Measurements from ENCODE around the gene CHRNA3. TPM values are rescaled to one million over a fixed set of nuclear protein-coding genes. Genes with fewer than 3 reads are reported as not detected.

Gene CHRNA3
- 171 and 197 TPM in 2 replicates for polyA plus RNA-seq (2014; cell fraction: cytosol; rRNA removed)
- 241 and 272 TPM in 2 replicates for polyA plus RNA-seq (2014; cell fraction: nucleus; rRNA removed)

DNA sequence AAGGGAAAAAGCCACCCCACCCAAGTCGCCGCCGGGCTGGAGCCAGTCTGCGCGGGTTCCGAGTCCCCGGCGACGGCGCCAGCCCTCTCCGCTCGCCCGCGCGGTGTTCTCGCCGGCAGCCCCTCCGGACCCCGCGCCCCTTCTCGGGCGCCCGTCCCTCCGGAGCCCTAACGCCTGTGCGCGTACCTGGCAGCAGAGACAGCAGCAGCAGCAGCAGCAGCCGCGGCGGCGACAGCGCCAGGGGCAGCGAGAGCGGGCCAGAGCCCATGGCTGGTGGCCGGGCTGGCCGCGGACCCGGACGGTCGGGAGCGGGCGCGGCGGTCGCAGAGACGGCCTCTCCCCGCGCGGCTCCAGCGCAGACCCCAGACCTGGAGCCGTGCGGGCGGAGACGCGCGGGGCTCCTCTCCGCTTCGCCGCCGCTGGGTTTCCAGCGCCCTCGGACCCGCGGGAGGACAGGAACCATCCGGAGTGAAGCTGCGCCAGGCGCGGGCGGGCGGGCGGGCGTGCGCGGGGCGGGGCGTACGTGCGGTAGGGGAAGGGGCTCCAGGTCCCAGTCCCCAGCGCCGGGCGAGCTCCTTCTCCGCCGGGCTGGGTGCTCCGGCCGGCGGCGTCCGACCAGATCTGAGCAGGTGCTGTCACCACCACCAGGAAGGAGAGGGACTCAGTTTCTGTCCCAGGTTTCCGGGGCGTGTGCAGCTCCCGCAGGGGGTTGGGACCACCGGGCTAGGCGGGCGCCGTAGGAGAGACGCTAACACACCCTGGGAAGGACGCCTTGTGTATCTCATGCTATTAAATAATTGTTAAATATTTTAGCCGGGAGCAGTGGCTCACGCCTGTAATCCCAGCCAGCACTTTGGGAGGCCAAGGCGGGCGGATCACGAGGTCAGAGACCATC is at the start of gene CHRNA3:
Gene CHRNA3, minus strand, starts transcription at position 470 of the 895 bp plus-strand sequence. Its CDS starts 202 bp downstream, at position 268.
- peak; percentile 66 for DNase-seq (ENCODE audit: low spot score)

GRCh38 chr15:78668987-78669386 is 48.2 kb upstream of the CHRNA3 start:
- peak; percentile 51 for DNase-seq (ENCODE audit: low spot score)

DNA sequence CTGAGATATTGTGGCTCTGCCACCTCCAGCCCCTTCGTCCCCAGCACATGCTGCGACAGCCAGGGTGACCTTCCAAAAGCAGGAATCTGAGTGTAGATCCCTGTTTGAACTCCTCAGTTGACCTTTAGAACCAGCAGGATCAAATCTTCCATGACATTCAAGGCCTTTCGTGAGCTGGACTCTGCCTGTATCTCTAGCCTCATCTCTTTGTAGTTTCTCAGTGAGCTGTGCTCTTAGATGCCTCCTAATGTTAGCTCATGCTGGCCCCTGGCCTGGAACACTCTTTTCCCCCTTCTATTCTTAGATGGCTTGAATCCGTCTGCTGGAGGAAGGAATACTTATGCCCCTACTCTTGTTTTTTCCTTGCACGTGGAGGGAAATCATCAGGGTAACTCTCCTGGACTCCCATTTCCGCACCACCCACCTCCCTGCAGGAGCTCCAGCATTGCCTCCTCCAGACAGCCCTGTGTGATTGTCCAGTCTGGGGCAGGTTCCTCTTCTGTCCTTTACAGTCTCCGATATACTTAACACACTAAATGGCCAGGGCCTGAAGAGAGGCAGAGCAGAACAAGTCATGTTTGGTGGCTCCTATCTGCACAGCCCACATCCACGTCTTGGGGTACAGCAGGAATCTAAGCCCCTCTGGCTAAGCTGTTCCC is 46.9 kb upstream of the CHRNA3 start:
- no peak for DNase-seq (ENCODE audit: low spot score)

DNA sequence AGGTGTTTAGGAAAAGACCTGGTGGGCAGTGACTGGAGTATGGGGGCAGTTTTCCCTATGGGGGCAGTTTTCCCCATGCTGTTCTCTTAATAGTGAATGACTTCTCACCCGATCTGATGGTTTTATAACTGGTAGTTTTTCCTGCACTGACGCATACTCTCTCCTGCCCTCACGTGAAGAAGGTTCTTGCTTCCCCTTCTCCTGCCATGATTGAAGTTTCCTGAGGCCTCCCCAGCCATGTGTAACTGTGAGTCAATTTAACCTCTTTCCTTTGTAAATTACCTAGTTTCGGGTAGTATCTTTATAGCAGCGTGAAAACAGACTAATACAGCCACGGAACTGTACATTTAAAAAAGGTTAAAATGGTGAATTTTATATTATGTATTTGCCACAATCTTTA is 45.2 kb upstream of the CHRNA3 start:
- no peak for DNase-seq (ENCODE audit: low spot score)

GRCh38 chr15:78663703-78664102 is 42.9 kb upstream of the CHRNA3 start:
- DNase-seq (ENCODE audit: low spot score), result no peak

DNA sequence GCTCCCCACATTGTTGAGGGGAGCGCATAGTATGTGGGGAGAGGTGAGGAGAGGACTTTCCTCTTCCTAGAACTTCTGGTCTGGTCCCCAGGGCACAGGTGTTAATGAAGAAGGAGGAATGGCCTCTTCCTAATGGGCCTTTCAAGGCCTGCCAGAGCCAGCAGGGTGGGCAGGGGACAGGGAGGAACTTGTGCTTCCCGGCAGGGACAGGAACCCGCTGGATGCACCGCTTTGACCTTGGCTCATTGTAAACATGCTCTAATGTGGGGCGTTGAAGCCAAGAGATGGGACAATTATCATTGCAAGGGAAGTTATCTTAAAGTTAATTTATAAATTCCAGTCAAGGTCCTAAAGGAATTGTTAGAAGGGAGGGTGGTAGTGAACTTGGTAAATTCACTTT is 41.2 kb upstream of the CHRNA3 start:
- DNase-seq (ENCODE audit: low spot score), result no peak

DNA sequence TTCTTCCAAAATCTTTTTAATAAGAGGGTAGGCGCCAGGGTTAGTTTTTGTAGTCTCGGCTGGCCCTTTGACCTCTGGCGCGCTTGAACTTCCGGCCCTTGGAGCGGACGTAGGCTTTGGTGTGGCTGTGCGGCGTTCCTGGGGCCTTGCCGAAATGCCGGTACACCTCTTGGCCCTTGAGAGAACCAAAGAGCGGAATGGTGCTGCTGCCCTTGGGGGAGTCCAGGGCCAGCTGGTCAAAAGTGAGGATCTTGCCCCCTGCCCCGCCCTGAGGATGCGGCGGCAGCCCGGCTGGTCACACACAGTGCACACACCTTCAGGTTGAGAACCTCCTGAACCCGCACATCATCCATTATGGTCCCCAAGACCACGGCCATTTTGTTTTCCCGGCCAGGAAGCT is 40.2 kb upstream of the CHRNA3 start:
- no peak for DNase-seq (ENCODE audit: low spot score)

- no peak for DNase-seq (ENCODE audit: low spot score)
Observed at GRCh38 chr15:78660584-78660983, 39.8 kb upstream of the CHRNA3 start.

DNA sequence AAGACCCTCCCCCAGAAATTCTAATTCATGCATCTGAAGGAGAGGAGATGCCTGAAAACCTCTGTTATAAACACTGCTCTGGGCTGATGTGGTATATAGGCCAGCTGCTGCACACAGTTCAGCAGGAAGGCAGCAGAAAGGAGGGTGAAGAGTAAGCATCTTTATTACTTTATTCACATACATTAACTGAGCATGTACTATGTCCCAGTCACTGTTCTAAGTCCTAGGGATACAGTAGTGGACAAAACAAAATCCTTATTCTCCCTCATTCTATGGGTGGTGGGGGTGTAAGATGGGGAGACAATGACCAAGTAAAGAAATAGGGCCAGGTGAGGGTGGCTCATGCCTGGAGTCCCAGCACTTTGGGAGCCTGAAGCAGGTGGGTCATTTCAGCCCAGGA is 38.0 kb upstream of the CHRNA3 start:
- no peak for DNase-seq (ENCODE audit: low spot score)

- no peak for DNase-seq (ENCODE audit: low spot score)
Observed at GRCh38 chr15:78654272-78654671, 33.5 kb upstream of the CHRNA3 start.

DNA sequence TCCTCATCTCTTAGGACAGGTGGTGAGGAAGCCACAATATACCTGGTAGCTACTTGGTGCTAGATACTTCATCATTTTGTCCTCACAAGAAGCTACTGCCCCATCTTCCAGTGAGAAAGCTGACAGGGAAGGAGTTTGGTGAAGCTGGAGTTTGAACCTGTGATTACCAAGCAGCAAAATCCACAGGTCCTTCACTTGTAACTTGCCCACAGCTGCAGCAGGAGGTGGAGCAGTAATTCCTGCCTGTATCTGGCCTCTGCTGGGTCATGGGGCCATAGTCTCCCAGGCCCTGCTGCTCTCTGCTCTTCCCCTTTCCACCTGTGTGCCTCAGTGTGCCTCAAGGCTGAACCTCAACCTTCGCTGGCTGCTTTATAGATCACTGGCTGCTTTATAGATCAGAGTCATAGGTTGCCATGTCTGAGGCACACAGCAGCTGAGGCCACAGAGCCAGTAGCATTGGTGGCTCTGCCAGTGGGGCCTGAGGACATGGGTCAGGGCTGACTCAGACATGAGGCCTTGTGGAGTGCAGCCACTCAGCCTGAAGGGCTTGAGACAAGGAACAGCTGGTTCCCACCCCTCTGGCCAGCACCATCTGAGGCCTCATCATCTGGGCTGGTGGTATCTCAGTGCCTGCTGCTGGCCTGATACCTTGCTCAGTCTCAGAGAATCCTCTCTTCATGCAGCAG is 31.3 kb upstream of the CHRNA3 start:
- DNase-seq (ENCODE audit: low spot score), result no peak

- no peak for DNase-seq (ENCODE audit: low spot score)
Observed at GRCh38 chr15:78651007-78651406, 30.2 kb upstream of the CHRNA3 start.

DNA sequence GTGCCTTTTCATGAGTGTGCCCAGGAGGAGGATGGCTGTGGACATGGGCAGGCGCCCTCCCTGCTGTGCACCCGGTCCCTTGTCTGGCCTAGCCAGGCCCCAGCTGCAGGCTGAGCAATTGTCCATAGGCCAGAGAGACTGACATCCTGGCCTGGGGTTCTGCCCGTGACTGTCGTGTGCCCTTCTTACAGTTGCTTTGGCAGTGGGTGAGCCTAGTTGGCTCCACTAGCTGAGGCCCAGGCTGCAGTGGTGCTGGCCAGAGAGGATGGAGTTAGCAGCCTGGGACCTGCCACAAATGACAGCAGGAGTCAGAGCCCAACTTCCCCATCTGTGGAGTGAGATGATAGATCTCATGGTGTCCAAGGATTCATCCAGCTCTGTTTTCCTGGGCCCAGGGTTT is 29.2 kb upstream of the CHRNA3 start:
- no peak for DNase-seq (ENCODE audit: low spot score)

- no peak for DNase-seq (ENCODE audit: low spot score)
Observed at GRCh38 chr15:78645009-78645408, 24.2 kb upstream of the CHRNA3 start.

- DNase-seq (ENCODE audit: low spot score), result peak; percentile 54
Observed at GRCh38 chr15:78642331-78642730, 21.5 kb upstream of the CHRNA3 start.

- DNase-seq (ENCODE audit: low spot score), result peak; percentile 84
Observed at GRCh38 chr15:78641749-78642275, 21.0 kb upstream of the CHRNA3 start.

- DNase-seq (ENCODE audit: low spot score), result peak; percentile 94
Observed at GRCh38 chr15:78641102-78641748, 20.4 kb upstream of the CHRNA3 start, which contains the start of gene CHRNB4. Gene CHRNB4, minus strand, starts transcription at chr15:78641210. Its CDS starts 77 bp downstream, at chr15:78641133.

GRCh38 chr15:78640527-78641101 is 19.8 kb upstream of the CHRNA3 start:
- DNase-seq (ENCODE audit: low spot score), result peak; percentile 92

GRCh38 chr15:78638658-78639314 is 18.0 kb upstream of the CHRNA3 start:
- DNase-seq (ENCODE audit: low spot score), result peak; percentile 91

DNA sequence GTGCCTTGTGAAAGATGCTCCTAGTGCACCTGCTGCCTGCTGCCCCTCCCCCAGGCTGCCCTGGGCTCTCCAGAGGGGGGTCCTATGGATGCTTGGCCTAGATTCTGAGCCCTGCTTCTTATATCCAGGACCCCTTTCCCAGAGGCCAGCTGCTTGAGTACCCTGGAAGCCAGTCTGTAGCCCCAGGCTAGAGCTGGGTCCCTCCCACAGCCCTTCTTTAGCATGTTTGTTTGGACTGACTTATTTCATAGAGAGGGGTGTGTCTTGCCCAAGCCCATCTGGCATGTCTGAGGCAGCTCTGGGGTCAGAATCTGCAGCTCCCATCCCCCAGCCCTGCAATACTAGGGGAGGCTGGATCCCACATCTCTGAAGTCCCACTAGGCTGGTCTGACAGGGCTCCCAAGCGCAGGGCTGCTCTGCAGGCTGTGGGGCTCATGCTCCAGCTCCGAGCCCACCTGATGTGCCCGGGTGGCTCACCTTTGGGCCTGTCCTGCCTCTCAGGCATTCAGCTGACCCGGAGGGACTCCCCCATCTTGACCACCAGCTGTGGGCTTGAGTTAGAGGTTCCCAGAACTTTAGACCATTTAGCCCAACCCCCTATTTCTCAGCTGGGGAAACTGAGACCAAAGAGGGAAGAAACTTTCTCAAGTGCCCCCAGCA is 17.1 kb upstream of the CHRNA3 start:
- peak; percentile 80 for DNase-seq (ENCODE audit: low spot score)
